Fibroblast of lung (primary cell): ENCODE measurements around the gene SLC4A2.

ENCODE experiments used
- CTCF ChIP-seq, 2 donors: IDR thresholded peaks in 1 of 2; conservative IDR thresholded peaks in 1 of 2; 1 replicate in 1 of 2; 2 replicates in 1 of 2; pipeline ENCODE4 v1.5.1; 2011 to 2012; ENCODE audit warnings: low read length in 2 of 2, control low read depth in 1 of 2, inconsistent platforms in 1 of 2, low read depth in 1 of 2, mild to moderate bottlenecking in 1 of 2
- EZH2 ChIP-seq: IDR thresholded peaks from 2 replicates; pipeline ENCODE4 v1.5.1; 2012; ENCODE audit warnings: low read length, control low read depth, mild to moderate bottlenecking; ENCODE audit errors: missing control alignments

DNA sequence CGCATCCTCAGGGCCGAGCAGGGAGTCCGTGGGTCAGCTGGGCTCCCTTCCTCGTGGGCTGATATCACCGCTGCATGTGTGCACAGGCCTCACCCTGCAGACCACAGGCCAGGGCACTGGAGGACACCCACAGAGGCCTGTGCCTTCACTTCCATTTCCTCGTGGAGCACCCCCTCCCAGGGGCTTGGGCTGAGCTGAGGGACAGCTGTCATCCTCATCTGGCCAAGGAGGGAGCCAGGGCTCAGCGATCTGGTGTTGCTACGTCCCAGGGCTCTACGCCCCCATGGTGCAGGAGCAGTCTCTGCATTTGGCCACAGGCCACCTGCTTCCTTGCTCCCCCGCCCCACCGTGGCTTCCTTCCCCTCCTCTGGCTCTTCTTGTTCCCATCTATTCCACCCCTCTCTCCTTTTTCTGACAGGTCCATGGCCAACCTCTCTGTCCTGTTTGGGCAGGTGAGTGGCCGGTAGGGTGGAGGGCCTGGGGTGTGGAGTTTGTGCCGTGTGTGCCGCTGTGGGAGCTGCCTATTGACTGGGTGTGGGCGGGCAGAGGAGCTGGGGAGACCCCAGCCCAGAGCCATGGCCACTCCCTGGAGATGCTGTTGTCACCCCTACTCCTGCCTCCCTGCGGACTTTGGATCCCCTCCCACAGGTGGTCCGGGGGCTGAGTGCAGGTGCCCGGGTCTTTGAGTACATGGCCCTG lies 19.4 kb upstream of the SLC4A2 start:
- TF ChIP-seq EZH2 (no peak), CTCF (conservative IDR thresholded peaks at IDR 0.05 in 1 of 2, IDR thresholded peaks at IDR 0.05 in 1 of 2; ENCODE audit: low read depth in 1 of 2, low read length in 2 of 2) (no peak)
